Measurements from ENCODE around the gene CD34. TPM values are rescaled to one million over a fixed set of nuclear protein-coding genes. Genes with fewer than 3 reads are reported as not detected.

CD34 gene
- total RNA-seq, 1 experiment from 2014 or later: 0.35 TPM

DNA sequence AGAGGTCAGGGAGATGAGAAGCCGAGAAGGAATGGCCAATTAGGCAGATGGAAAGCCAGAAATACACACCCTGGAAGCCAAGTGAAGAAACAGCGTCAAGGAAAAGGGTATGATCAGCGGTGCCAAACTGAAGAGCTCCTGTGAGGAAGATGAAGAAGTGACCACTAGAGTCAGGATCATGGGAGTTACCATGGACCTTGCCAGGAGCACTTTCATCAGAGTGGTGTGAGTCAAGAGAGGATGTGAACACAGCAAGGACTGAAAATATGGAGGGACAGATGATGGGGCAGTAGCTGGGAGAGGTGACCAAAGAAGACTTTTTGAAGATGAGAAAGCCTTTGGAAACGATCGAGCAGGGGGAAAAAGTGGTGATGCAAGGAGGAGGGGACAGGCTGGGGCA is 50.4 kb downstream of the CD34 start:
- Mint-ChIP-seq H3K4me3 (no peak overlapping the region), H3K4me1 (no peaks in the 10 kb centered on the region), H3K27ac (no peak overlapping the region), H3K36me3 (ENCODE audit: insufficient read depth in 1 of 3, low read depth in 3 of 3) (no peaks in the 10 kb centered on the region), H3K9me3 (no peaks in the 10 kb centered on the region), H3K27me3 (ENCODE audit: low read depth) (no peaks in the 10 kb centered on the region)
- Histone ChIP-seq H2BK5ac (ENCODE audit: insufficient read length, low read length) (no peak overlapping the region), H3K14ac (ENCODE audit: insufficient read depth, low read length) (no peak overlapping the region), H3K4ac (ENCODE audit: low read depth, low read length) (no peak overlapping the region), H3K4me1 (ENCODE audit: insufficient read depth, low read length) (peaks cover 5% of the 10 kb centered on the region; the same call in 1 of the 2 replicates), H4K8ac (replicated peaks; ENCODE audit: insufficient read length, low read depth, low read length) (no peak overlapping the region), H2BK20ac (ENCODE audit: low read depth, low read length, poor library complexity, severe bottlenecking) (no peak overlapping the region), H3K23ac (ENCODE audit: insufficient read length, low read depth, low read length) (no peak overlapping the region), H2AFZ (ENCODE audit: low read length) (no peak overlapping the region), H3T11ph (ENCODE audit: low read length) (no peak overlapping the region), H3K56ac (ENCODE audit: insufficient read length, low read depth, low read length) (no peak overlapping the region), H3K18ac (ENCODE audit: insufficient read length, low read depth, low read length) (no peak overlapping the region), H3K79me1 (ENCODE audit: insufficient read depth, low read depth, low read length, poor library complexity, severe bottlenecking) (no peaks in the 10 kb centered on the region), H3K9ac (ENCODE audit: extremely low read depth, insufficient read length, low read length) (no peak overlapping the region), H2AK5ac (ENCODE audit: insufficient read length, low read length) (no peak overlapping the region), H3K79me2 (ENCODE audit: insufficient read depth, low read length) (no peaks in the 10 kb centered on the region), H4K20me1 (ENCODE audit: control insufficient read depth, insufficient read depth, insufficient read length) (no peaks in the 10 kb centered on the region), H2BK120ac (ENCODE audit: low read depth, low read length, poor library complexity, severe bottlenecking) (no peak overlapping the region), H3K27me3 (ENCODE audit: insufficient read depth, low read length) (no peaks in the 10 kb centered on the region), H2BK15ac (ENCODE audit: low read depth, low read length) (no peak overlapping the region), H4K5ac (ENCODE audit: insufficient read length, low read depth, low read length) (no peak overlapping the region), H3K9me3 (ENCODE audit: control insufficient read depth, low read depth, low read length) (no peaks in the 10 kb centered on the region), H3K4me2 (ENCODE audit: insufficient read depth, insufficient read length, low read length) (no peak overlapping the region), H2BK12ac (ENCODE audit: insufficient read length, low read depth, low read length) (no peak overlapping the region), H3K27ac (ENCODE audit: insufficient read length, low read depth, low read length) (no peak overlapping the region), H4K91ac (ENCODE audit: insufficient read length, low read depth, low read length) (no peak overlapping the region), H3K23me2 (ENCODE audit: insufficient read length, low read depth, low read length, poor library complexity, severe bottlenecking) (no peaks in the 10 kb centered on the region)
- TF ChIP-seq, protein P1, sequence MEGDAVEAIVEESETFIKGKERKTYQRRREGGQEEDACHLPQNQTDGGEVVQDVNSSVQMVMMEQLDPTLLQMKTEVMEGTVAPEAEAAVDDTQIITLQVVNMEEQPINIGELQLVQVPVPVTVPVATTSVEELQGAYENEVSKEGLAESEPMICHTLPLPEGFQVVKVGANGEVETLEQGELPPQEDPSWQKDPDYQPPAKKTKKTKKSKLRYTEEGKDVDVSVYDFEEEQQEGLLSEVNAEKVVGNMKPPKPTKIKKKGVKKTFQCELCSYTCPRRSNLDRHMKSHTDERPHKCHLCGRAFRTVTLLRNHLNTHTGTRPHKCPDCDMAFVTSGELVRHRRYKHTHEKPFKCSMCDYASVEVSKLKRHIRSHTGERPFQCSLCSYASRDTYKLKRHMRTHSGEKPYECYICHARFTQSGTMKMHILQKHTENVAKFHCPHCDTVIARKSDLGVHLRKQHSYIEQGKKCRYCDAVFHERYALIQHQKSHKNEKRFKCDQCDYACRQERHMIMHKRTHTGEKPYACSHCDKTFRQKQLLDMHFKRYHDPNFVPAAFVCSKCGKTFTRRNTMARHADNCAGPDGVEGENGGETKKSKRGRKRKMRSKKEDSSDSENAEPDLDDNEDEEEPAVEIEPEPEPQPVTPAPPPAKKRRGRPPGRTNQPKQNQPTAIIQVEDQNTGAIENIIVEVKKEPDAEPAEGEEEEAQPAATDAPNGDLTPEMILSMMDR (conservative IDR thresholded peaks at IDR 0.05): no peak
- WGBS (ENCODE audit: extremely low coverage, insufficient read length, low lambda C conversion rate): no CpG with 5 or more reads among the region's 5 CpGs
- no peak for DNase-seq

Data from H9 (cell line).